ENCODE results near the gene ZEB2. TPM values are rescaled to one million over a fixed set of nuclear protein-coding genes. Genes with fewer than 3 reads are reported as not detected.

The ZEB2 gene
- total RNA-seq, 1 experiment from 2014 or later: 29.4 TPM

DNA sequence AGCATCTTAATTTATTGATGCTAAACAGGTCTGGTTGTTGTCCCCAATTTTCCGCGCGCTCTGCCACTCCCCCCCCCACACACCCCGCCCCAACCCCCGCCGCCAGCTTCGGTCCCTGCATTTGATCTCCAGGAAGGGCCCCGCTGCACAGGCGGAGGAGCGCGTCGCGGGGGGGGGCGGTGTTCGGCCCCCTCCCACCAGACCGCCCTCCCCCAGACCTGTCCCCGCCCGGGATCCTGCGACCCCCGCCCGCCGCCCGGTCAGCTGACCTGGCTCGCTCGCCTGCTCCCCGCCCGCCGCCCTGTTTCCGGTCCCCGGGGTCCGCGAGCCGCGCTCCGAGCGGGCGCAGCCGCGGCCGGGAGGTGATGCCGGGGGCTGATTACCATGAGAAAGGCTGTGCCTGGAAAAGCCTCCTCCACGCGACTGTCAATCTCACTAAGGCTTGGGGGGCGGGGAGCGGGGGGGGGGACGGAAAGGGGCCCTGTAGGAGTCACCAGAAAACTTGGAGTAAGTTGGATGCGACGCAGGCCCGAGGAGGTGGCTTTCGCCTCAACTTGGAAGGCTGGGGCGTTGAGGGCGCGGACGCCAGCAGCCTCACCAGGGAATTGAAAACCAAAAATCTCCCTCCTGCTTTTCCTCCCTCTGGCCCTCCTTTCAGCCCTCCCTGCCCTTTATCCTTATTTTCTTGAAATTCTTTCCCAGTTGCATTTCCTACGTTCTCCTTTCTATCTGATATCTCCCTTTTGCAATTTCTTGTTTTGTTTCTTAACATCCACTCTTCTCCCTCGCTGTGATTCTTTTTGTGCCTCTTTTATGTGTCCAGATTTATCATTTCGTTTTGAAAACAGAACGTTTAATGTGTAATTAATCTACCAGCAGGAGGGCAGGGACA, 4.4 kb upstream of the ZEB2 start:
- Histone ChIP-seq H3K9ac (ENCODE audit: low read length) (peak overlapping the region; percentile 81), H2AFZ (ENCODE audit: low read length) (peak overlapping the region; percentile 85; the same call in 1 of the 2 replicates), H4K20me1 (ENCODE audit: insufficient read depth, low read depth, low read length) (no peaks in the 10 kb centered on the region), H3K27ac (ENCODE audit: low read length) (no peak overlapping the region), H3K4me2 (ENCODE audit: low read depth, low read length, poor library complexity, severe bottlenecking) (peak overlapping the region; percentile 99), H3K9me3 (ENCODE audit: low read length) (no peaks in the 10 kb centered on the region), H3K79me2 (ENCODE audit: low read length) (no peaks in the 10 kb centered on the region), H3K36me3 (ENCODE audit: insufficient read depth, low read length) (no peaks in the 10 kb centered on the region), H3K4me1 (ENCODE audit: low read length) (peaks cover 48% of the 10 kb centered on the region), H3K4me3 (ENCODE audit: low read length) (peak overlapping the region; percentile 85), H3K9me2 (replicated peaks; ENCODE audit: insufficient read depth, low read length) (no peaks in the 10 kb centered on the region), H3K27me3 (ENCODE audit: low read length) (no peaks in the 10 kb centered on the region)
- peak; percentile 73 for DNase-seq

DNA sequence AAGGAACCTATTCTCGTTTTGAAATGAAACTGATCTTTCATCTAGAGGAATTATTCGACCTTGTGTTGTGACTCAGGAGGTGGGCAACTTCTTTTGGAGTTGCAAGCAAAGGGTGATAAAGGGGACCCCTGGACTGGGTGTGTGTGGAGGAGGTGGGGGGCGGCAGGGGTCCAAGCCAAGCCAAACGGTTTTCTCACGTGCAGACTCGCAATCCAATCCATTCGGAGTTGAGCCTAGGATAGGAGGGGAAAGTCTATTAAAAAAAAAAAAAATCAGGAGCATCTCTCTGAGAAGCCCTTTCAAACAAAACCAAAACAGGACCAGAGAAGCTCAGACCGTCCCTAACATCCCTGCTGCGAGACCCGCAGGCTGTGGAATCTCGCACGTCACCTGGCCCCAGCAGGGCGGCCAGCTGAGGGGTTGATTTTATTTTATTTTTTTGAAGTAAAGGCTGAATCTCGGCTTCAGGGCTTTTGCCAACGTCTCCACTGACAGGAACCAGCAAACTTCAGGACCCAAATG, 3.7 kb upstream of the ZEB2 start:
- peak overlapping the region; percentile 54 for H2AFZ ChIP-seq (ENCODE audit: low read length)
- H3K4me1 ChIP-seq (ENCODE audit: low read length): peaks cover 55% of the 10 kb centered on the region
- H3K27me3 ChIP-seq (ENCODE audit: low read length): no peaks in the 10 kb centered on the region
- H3K79me2 ChIP-seq (ENCODE audit: low read length): no peaks in the 10 kb centered on the region
- peak overlapping the region; percentile 85 for H3K4me3 ChIP-seq (ENCODE audit: low read length)
- no peaks in the 10 kb centered on the region for H4K20me1 ChIP-seq (ENCODE audit: insufficient read depth, low read depth, low read length)
- peak; percentile 47 for DNase-seq
- H3K9me3 ChIP-seq (ENCODE audit: low read length): no peaks in the 10 kb centered on the region
- H3K36me3 ChIP-seq (ENCODE audit: insufficient read depth, low read length): no peaks in the 10 kb centered on the region
- peak overlapping the region; percentile 99 for H3K4me2 ChIP-seq (ENCODE audit: low read depth, low read length, poor library complexity, severe bottlenecking)
- H3K27ac ChIP-seq (ENCODE audit: low read length): no peak overlapping the region
- H3K9me2 ChIP-seq (replicated peaks; ENCODE audit: insufficient read depth, low read length): no peaks in the 10 kb centered on the region
- peak overlapping the region; percentile 81 for H3K9ac ChIP-seq (ENCODE audit: low read length)

DNA sequence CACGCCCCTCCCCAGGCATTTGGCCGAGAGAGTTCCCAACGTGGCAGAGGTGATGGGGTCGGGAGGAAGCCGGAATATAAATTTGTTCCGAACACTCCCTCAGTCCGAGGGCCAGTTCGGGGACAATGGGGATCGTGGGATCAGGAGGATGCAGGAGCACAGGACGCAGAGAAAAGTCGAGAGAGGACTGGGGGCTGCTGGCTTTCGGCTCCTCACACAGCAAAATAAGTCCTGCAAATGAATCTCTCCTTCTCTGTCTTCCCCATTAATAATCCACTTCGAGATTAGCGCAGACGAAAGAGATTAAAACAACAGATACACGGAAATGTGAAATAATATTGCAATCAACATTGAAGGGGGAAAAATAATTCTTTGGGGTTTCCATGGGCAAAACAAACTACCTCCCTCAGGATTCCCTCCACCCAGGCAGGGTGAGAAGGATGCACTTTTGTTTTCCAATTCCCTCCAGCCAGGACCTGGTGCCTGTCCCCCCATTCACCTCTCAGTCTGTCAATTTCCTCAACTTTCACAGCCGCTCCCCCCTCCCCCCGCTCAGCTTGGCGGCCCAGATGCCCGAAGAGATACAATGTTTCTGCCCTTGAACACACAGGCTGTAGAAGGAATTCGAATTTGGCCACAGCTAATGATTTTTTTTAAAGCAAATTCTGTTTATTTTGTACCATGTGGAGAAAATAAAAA, 3.1 kb upstream of the ZEB2 start:
- peak overlapping the region; percentile 81 for H3K9ac ChIP-seq (ENCODE audit: low read length)
- peaks cover 61% of the 10 kb centered on the region for H3K4me1 ChIP-seq (ENCODE audit: low read length)
- no peaks in the 10 kb centered on the region for H3K9me2 ChIP-seq (replicated peaks; ENCODE audit: insufficient read depth, low read length)
- DNase-seq: peak; percentile 56
- no peaks in the 10 kb centered on the region for H3K79me2 ChIP-seq (ENCODE audit: low read length)
- H3K27me3 ChIP-seq (ENCODE audit: low read length): no peaks in the 10 kb centered on the region
- no peaks in the 10 kb centered on the region for H3K9me3 ChIP-seq (ENCODE audit: low read length)
- no peak overlapping the region for H3K27ac ChIP-seq (ENCODE audit: low read length)
- peak overlapping the region; percentile 54 for H2AFZ ChIP-seq (ENCODE audit: low read length)
- H3K36me3 ChIP-seq (ENCODE audit: insufficient read depth, low read length): no peaks in the 10 kb centered on the region
- no peaks in the 10 kb centered on the region for H4K20me1 ChIP-seq (ENCODE audit: insufficient read depth, low read depth, low read length)
- H3K4me3 ChIP-seq (ENCODE audit: low read length): peak overlapping the region; percentile 85
- H3K4me2 ChIP-seq (ENCODE audit: low read depth, low read length, poor library complexity, severe bottlenecking): peak overlapping the region; percentile 99

DNA sequence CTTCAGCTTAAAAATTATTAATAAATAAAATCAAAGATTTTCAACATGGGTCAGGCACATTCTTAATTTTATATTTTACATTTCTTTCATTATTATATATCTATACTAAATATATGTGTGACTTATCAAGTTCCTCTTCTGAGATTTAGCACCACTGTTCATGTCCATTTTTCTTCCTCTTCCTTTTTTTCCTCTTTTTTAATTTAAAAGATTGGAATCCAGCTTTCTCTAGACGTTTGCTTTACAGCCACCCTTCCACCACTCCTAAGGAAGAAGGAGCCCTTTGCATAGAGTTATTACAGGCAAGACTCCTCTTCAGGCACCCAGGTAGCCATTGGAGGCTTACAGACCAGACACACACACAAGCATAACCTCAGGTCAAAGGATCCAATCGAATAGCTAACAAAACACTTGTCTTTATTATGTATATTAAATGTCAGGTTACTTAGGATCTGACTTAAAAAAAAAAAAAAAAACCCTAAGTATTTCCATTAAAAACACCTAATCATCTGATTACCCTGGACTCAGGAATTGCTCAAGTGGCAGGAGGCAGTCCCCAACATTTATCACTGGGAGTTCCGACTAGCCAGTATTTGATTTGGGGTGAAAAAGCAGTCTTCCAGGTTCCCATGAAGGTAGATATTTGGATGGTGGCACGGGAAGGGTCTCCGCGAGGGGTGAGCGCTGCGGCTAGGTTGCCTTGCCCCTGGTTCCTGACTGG, 2.4 kb upstream of the ZEB2 start:
- DNase-seq: no peak
- no peaks in the 10 kb centered on the region for H3K27me3 ChIP-seq (ENCODE audit: low read length)
- no peaks in the 10 kb centered on the region for H3K9me3 ChIP-seq (ENCODE audit: low read length)
- peaks cover 62% of the 10 kb centered on the region for H3K4me1 ChIP-seq (ENCODE audit: low read length)
- no peaks in the 10 kb centered on the region for H3K9me2 ChIP-seq (replicated peaks; ENCODE audit: insufficient read depth, low read length)
- peak overlapping the region; percentile 85 for H3K4me3 ChIP-seq (ENCODE audit: low read length)
- H3K79me2 ChIP-seq (ENCODE audit: low read length): no peaks in the 10 kb centered on the region
- peak overlapping the region; percentile 99 for H3K4me2 ChIP-seq (ENCODE audit: low read depth, low read length, poor library complexity, severe bottlenecking)
- peak overlapping the region; percentile 54; the same call in 1 of the 2 replicates for H2AFZ ChIP-seq (ENCODE audit: low read length)
- H4K20me1 ChIP-seq (ENCODE audit: insufficient read depth, low read depth, low read length): no peaks in the 10 kb centered on the region
- H3K27ac ChIP-seq (ENCODE audit: low read length): no peak overlapping the region
- peak overlapping the region; percentile 81 for H3K9ac ChIP-seq (ENCODE audit: low read length)
- no peaks in the 10 kb centered on the region for H3K36me3 ChIP-seq (ENCODE audit: insufficient read depth, low read length)

DNA sequence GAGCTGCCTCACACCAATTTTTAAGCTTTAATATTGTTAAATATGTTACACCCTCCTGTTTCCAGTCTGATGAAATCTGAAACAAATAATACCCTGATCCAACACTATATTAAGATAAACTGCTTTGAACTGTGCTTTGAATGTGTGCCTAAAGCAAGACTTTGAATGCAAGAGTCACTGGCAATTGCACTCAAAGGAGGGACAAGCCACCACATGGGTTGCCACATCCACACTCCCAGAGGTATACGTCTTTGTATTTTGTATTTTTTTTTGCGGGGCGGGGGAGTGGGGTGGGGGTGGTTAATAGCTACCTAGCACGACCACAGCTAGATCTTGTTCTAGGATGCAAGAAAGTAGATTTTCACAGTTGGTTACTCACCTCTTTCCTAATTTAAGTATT, 1.8 kb upstream of the ZEB2 start:
- Histone ChIP-seq H3K9me3 (ENCODE audit: low read length) (no peaks in the 10 kb centered on the region), H3K27me3 (ENCODE audit: low read length) (no peaks in the 10 kb centered on the region), H2AFZ (ENCODE audit: low read length) (no peak overlapping the region), H3K79me2 (ENCODE audit: low read length) (no peaks in the 10 kb centered on the region), H3K27ac (ENCODE audit: low read length) (no peak overlapping the region), H3K4me3 (ENCODE audit: low read length) (peak overlapping the region; percentile 18; the same call in 1 of the 2 replicates), H3K9ac (ENCODE audit: low read length) (no peak overlapping the region), H3K9me2 (replicated peaks; ENCODE audit: insufficient read depth, low read length) (no peaks in the 10 kb centered on the region), H3K4me2 (ENCODE audit: low read depth, low read length, poor library complexity, severe bottlenecking) (peak overlapping the region; percentile 57), H3K36me3 (ENCODE audit: insufficient read depth, low read length) (no peaks in the 10 kb centered on the region), H4K20me1 (ENCODE audit: insufficient read depth, low read depth, low read length) (no peaks in the 10 kb centered on the region), H3K4me1 (ENCODE audit: low read length) (peaks cover 62% of the 10 kb centered on the region)
- DNase-seq: no peak

DNA sequence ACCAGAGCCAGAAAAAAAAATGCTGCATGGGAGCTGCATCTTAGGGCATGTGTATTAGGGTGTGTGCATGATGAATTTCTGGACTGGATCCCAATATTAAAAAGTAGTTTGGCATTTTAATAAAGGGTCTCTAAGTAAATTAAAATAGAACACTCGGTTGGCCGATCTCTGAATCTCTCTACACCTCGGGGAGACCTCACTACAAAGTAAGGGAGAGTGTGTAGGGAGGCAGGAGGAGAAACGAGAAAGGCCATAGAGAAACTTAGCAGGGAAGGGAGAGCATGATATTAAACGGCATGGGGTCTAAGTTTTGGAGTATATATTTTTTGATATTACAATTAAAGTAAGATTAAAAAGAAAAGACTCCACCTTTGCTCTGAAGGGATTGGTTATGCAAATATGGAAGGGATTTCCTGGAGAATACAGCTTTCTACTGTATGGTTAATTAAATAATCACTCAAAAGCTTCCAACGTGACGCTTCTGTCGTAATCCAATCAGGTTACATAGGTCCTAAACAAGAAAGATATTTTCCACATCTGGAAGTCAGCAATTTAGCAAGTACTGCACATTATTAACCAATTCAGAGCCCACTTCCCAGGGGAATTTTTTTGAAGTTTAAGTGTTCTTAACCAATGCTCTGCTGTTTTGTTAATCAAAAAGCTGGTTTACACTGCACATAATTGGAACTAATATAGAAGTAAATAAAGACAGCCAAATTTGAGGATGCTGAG, 1.0 kb upstream of the ZEB2 start:
- H4K20me1 ChIP-seq (ENCODE audit: insufficient read depth, low read depth, low read length): no peaks in the 10 kb centered on the region
- H3K9me2 ChIP-seq (replicated peaks; ENCODE audit: insufficient read depth, low read length): no peaks in the 10 kb centered on the region
- peak; percentile 53 for DNase-seq
- H3K27ac ChIP-seq (ENCODE audit: low read length): no peak overlapping the region
- H3K4me3 ChIP-seq (ENCODE audit: low read length): peak overlapping the region; percentile 18
- H2AFZ ChIP-seq (ENCODE audit: low read length): no peak overlapping the region
- no peak overlapping the region for H3K9ac ChIP-seq (ENCODE audit: low read length)
- H3K79me2 ChIP-seq (ENCODE audit: low read length): no peaks in the 10 kb centered on the region
- no peaks in the 10 kb centered on the region for H3K36me3 ChIP-seq (ENCODE audit: insufficient read depth, low read length)
- H3K9me3 ChIP-seq (ENCODE audit: low read length): no peaks in the 10 kb centered on the region
- H3K4me1 ChIP-seq (ENCODE audit: low read length): peaks cover 62% of the 10 kb centered on the region
- peak overlapping the region; percentile 57 for H3K4me2 ChIP-seq (ENCODE audit: low read depth, low read length, poor library complexity, severe bottlenecking)
- H3K27me3 ChIP-seq (ENCODE audit: low read length): no peaks in the 10 kb centered on the region

DNA sequence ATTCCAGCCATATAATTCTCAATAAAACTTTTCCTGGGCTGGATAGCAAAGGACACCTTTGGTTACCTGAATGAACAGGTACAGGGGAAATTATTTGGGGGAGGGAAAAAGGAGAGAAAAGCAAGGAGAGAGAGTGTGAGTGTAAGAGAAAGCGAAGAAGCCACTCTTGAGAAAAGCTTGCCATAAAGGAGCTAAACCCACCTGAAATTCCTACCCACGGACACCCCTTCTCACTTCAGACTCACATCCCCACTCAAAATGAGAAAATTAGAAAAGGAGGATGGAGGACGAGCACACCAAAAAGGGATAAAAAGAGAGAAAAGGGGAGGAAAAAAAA, 354 bp downstream of the ZEB2 start:
- Histone ChIP-seq H3K9ac (ENCODE audit: low read length) (peak overlapping the region; percentile 84), H3K27me3 (ENCODE audit: low read length) (no peaks in the 10 kb centered on the region), H4K20me1 (ENCODE audit: insufficient read depth, low read depth, low read length) (peaks cover 5% of the 10 kb centered on the region; the same call in 1 of the 2 replicates), H3K79me2 (ENCODE audit: low read length) (0 out of 2 replicates have a peak, but pooled peaks cover 6% of the 10 kb centered on the region), H3K4me2 (ENCODE audit: low read depth, low read length, poor library complexity, severe bottlenecking) (peak overlapping the region; percentile 96), H3K4me3 (ENCODE audit: low read length) (peak overlapping the region; percentile 92), H2AFZ (ENCODE audit: low read length) (peak overlapping the region; percentile 13; the same call in 1 of the 2 replicates), H3K36me3 (ENCODE audit: insufficient read depth, low read length) (no peaks in the 10 kb centered on the region; the same call in 1 of the 2 replicates), H3K9me3 (ENCODE audit: low read length) (no peaks in the 10 kb centered on the region), H3K4me1 (ENCODE audit: low read length) (peaks cover 66% of the 10 kb centered on the region), H3K9me2 (replicated peaks; ENCODE audit: insufficient read depth, low read length) (no peaks in the 10 kb centered on the region), H3K27ac (ENCODE audit: low read length) (no peak overlapping the region; the same call in 1 of the 2 replicates)
- no peak for DNase-seq

All from Karpas-422 (cell line).